CD4-positive, alpha-beta T cell treated with Interleukin-6 for 4 hours (primary cell): ENCODE measurements around the gene WDR45B.
"Not testable (repeated sequence)": the region's sequence is repeated elsewhere in the genome, so short reads cannot be mapped to it uniquely, and the experiment has no call there.

Source experiments
- DNase-seq: peaks from one replicate; pipeline ENCODE4 v3.0.0-alpha.2; 2020; ENCODE audit warnings: mixed read lengths

Gene WDR45B

DNA sequence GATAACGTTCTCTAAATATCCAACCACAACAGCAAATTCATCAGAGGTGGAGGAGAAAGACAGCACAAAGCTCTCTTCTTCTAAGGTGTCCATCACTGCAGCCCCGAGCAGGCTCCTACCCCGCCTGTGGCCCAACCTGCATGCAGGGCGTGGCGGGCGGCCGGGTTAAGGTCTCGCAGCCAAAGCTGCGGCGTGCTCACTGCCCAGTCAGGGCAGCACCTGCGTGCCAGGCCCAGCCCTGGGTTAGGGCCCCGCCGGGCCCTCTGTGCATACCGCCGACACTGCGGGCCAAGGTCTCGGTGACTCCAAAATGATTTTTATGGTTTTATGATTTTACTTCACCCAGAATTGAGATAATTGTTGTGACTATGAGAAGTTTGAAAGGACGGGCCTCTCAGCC lies 70.9 kb downstream of the WDR45B start:
- no peak for DNase-seq

DNA sequence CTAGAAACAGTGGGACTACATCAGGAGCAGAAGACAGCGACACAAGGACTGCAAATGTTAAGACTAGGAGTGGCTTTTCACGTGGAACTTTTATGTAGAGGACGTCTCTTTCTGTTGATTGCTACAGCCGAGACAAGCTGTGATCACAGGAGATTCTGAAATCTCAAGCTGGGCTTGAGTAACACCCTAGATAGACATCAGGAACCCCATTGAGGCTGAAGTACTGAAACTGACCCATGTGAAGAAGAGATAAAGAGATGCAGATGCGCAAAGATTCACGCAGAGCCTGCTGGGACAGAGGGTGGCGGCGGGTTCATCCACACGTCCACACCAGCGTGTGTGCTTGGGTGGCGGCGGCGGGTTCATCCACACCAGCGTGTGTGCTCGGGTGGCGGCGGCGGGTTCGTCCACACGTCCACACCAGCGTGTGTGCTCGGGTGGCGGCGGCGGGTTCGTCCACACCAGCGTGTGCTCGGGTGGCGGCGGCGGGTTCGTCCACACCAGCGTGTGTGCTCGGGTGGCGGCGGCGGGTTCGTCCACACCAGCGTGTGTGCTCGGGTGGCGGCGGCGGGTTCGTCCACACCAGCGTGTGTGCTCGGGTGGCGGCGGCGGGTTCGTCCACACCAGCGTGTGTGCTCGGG lies 72.5 kb downstream of the WDR45B start:
- not testable (repeated sequence) for DNase-seq

DNA sequence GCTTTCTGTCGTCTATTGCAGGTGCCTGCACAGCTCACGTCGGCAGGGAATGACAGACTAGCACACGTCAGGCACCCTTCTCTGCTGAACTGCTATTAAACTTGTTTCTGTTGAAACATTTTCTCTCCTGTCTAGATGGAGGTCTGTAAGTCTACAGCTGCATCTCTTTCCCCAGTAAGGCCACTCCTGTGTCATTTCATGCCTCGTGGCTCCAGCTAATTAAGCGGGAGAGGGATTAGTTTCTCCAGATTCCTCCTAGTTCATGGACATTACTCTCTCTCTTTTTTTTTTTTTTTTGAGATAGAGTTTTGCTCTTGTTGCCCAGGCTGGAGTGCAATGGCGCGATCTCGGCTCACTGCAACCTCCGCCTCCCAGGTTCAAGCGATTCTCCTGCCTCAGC lies 74.2 kb downstream of the WDR45B start:
- no peak for DNase-seq

DNA sequence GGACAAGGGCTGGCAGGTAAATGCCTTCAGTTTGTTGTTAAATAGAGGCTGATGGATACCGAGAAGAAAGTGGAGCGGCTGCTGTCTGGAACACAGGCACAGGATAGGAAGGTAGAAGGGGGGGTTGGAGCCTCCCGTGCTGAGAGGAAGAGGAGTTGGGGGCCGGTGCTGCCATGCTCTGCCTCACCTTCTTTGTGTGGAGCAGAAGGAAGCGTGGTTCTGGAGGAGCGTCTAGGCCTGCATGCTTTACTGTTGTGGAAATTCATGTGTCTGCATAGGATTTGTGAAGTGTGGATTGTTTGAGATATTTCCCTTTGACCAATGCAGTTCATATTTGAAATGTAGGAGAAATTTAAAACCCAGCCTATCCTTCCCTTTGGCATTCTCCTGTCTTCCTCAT lies 76.4 kb downstream of the WDR45B start:
- DNase-seq = no peak

DNA sequence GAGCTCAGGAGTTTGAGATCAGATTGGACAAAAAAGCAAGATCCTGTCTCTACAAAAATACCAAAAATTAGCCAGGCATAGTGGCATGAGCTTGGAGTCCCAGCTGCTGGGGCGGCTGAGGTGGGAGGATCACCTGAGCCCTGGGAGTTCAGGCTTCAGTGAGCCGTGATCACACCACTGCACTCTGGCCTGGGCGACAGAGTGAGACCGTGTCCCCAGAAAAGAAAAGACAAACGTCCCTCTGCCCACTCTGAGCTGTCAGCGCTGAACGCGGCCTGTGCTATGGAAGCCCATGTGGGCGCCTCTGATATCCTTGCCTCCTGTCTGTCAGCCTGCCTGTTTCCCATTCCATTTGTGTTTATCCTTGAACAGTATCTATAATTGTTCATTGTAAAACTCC lies 78.0 kb downstream of the WDR45B start:
- DNase-seq = no peak

DNA sequence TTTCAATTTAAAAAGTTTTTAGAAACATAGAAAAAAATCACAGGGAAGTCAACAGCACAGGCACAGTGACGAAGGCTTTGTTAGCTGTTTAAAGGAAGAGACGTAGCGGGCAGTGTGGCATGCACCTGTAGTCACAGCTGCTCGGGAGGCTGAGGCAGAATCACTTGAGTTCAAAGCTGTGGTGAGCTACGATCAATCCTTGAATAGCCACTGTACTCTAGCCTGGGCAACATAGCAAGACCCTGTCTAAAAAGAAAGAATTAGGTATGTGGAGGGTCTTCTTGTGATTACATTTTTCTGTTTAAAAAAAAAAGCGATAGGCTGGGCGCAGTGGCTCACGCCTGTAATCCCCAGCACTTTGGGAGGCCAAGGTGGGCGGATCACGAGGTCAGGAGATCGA lies 78.6 kb downstream of the WDR45B start:
- no peak for DNase-seq

DNA sequence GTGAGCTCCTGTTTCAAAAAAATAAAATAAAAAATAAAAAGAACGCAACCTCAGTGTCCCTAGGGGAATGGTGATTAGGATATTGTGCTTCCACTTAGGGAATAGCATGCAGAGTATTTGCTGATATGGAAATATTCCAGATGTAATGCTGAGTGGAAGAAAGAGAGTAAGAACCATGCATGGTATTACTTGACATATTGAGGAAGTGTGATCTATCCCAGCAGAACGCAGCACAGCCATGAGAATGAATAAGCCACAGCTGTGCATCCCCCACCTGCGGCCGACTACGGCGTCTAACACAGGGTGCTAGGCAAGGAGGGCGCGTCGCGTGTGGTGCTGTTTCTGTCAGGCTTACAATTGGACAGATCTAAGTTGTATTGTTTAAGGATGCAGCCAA lies 79.2 kb downstream of the WDR45B start:
- no peak for DNase-seq

DNA sequence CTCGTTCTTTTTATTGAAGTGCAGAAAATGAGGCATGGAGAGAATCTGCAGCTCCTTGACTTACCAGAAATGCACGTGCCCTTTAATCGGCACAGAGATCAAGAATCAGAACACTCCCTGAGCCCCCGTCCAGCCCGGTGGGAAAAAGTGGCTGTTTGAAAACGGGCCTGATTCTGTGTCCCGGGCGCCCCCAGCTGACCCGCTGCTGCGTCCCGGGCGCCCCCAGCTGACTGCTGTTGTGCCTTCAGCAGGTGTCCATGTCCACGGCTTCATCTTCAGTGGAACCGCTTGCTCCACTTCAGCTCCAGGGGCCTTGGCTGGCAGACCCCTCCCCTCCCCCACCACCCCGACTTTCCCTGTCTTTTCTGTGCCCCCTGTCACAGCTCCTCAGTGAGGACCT lies 81.0 kb downstream of the WDR45B start:
- no peak for DNase-seq

DNA sequence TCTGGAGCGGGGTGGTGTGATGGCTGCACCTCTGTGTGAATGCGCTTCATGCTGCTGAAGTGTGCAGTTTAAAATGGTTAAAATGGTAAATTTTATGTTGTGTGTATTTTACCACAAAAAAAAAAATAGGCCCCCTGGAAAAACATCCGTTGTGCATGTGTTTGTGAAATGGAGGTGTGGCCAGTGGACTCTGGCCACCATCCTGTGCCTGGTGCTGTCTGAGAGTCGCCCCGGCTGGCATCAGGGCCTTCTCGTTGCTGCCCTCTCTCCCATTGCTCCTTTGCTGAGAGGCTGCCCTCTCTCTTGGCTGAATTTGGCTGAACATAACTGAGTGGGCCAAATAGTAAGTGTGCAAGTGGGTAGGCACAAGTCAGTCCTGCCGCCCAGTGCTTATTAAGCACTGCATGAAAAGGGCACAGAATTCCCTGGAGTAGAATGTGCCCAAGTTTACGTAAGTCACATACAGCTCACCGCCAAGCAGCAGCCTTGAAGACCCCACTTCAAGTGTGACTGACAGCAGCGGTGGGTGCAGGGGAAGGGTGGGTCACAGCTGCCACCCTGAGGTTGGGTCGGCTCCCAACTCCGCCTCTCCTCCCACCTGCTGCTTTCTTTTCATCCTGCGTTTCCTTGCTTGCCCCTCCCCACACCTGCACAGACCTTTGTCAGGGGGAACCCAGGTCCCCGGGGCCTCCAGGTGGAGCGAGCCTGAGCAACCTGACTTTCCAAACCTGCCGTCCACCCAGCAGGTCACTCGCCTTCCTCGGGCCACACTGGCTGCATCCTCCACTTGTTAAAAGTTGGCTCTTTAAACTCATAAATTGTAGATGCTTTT lies 81.9 kb downstream of the WDR45B start:
- DNase-seq = no peak

DNA sequence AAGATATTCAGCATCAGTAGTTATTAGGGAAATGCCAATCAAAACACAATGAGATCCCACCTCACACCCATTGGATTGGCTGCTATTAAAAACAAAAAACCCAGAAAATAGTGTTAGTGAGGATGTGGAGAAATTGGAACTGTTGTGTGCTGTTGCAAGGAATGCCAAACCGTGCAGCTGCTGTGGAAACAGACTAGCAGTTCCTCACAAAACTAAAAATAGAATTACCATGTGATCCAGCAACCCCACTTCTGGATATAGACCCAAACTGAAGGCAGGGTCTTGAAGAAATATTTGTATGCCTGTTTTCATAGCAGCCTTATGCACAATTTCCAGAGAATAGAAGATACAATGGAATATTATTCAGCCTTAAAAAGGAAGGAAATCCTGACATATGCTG lies 82.7 kb downstream of the WDR45B start:
- DNase-seq = no peak
